GM23338 (cell line): ENCODE results near the gene CACNA1C. TPM values are rescaled to one million over a fixed set of nuclear protein-coding genes. Genes with fewer than 3 reads are reported as not detected.

ENCODE experiments used
- ATAC-seq: fragments of 200-7000 bp; cut with Tn5 transposase; 3 replicates; pipeline ENCODE4 v1.9.1; 2020
- DNase-seq: peaks from one replicate; pipeline ENCODE4 v3.0.0-alpha.2; 2015; ENCODE audit warnings: low spot score
- H2AFZ ChIP-seq: fragments of 200-600 bp; sonication (generic); 2 replicates; pipeline ENCODE4 v1.8.0; 2016; ENCODE audit warnings: antibody characterized with exemption, mild to moderate bottlenecking, moderate library complexity
- H3F3A ChIP-seq: fragments of 200-600 bp; sonication (generic); replicated peaks from 2 replicates; pipeline ENCODE4 v1.8.0; 2017; ENCODE audit warnings: antibody characterized with exemption, mixed run types, low read depth
- H3K27ac ChIP-seq: fragments of 200-600 bp; sonication (generic); 2 replicates; pipeline ENCODE4 v1.6.1; 2016; ENCODE audit warnings: low read depth
- H3K27me3 ChIP-seq: fragments of 200-600 bp; sonication (generic); 2 replicates; pipeline ENCODE4 v1.8.0; 2016; ENCODE audit warnings: mild to moderate bottlenecking, mixed run types, moderate library complexity; ENCODE audit not compliant: insufficient read depth
- H3K36me3 ChIP-seq: fragments of 200-600 bp; sonication (generic); 2 replicates; pipeline ENCODE4 v1.8.0; 2016; ENCODE audit warnings: mild to moderate bottlenecking; ENCODE audit not compliant: insufficient read depth
- H3K4me1 ChIP-seq: fragments of 200-600 bp; sonication (generic); 2 replicates; pipeline ENCODE4 v1.8.0; 2016; ENCODE audit warnings: mild to moderate bottlenecking, moderate library complexity; ENCODE audit not compliant: insufficient read depth
- H3K4me2 ChIP-seq: fragments of 200-600 bp; sonication (generic); 2 replicates; pipeline ENCODE4 v1.7.1; 2017; ENCODE audit warnings: mixed run types
- H3K4me3 ChIP-seq: fragments of 200-600 bp; sonication (generic); 2 replicates; pipeline ENCODE4 v1.6.1; 2016; ENCODE audit warnings: mixed run types
- H3K79me2 ChIP-seq: fragments of 200-600 bp; sonication (generic); replicated peaks from 2 replicates; pipeline ENCODE4 v1.8.0; 2017; ENCODE audit warnings: mild to moderate bottlenecking; ENCODE audit not compliant: insufficient read depth
- H3K9me2 ChIP-seq: fragments of 200-600 bp; sonication (generic); 2 replicates; pipeline ENCODE4 v1.8.0; 2017; ENCODE audit not compliant: insufficient read depth
- H4K20me1 ChIP-seq: fragments of 200-600 bp; sonication (generic); replicated peaks from 2 replicates; pipeline ENCODE4 v1.8.0; 2017; ENCODE audit warnings: mild to moderate bottlenecking; ENCODE audit not compliant: insufficient read depth
- H3K27ac Mint-ChIP-seq: 2 replicates; pipeline ENCODE4 v1.8.0; 2020; ENCODE audit warnings: inconsistent platforms, mild to moderate bottlenecking, moderate library complexity, mixed read lengths
- H3K27me3 Mint-ChIP-seq: 3 replicates; pipeline ENCODE4 v1.8.0; 2022; ENCODE audit warnings: low read depth, mild to moderate bottlenecking, moderate library complexity, mixed read lengths, inconsistent platforms; ENCODE audit not compliant: insufficient read depth, poor library complexity
- H3K36me3 Mint-ChIP-seq: 3 replicates; pipeline ENCODE4 v1.8.0; 2021; ENCODE audit warnings: low read depth, mild to moderate bottlenecking, inconsistent platforms, moderate library complexity, mixed read lengths
- H3K4me1 Mint-ChIP-seq: 3 replicates; pipeline ENCODE4 v1.8.0; 2020; ENCODE audit warnings: mild to moderate bottlenecking, inconsistent platforms, mixed read lengths
- H3K4me3 Mint-ChIP-seq: 3 replicates; pipeline ENCODE4 v1.8.0; 2021; ENCODE audit warnings: moderate library complexity, mild to moderate bottlenecking, inconsistent platforms, mixed read lengths
- H3K9me3 Mint-ChIP-seq: 3 replicates; pipeline ENCODE4 v1.8.0; 2020; ENCODE audit warnings: moderate library complexity, mild to moderate bottlenecking, inconsistent platforms, mixed read lengths
- CREB1 ChIP-seq: fragments of 250-450 bp; sonication (Bioruptor Pico); IDR thresholded peaks from 2 replicates; pipeline ENCODE4 v1.5.0; 2020; ENCODE audit warnings: low read depth, mild to moderate bottlenecking, moderate library complexity
- EZH2 ChIP-seq: fragments of 200-600 bp; sonication (generic); IDR thresholded peaks from one replicate; pipeline ENCODE4 v1.8.0; 2017; ENCODE audit warnings: antibody characterized with exemption, mild to moderate bottlenecking, low read depth; ENCODE audit not compliant: unreplicated experiment
- EZH2phosphoT487 ChIP-seq: fragments of 200-600 bp; sonication (generic); IDR thresholded peaks from one replicate; pipeline ENCODE4 v1.8.1; 2018; ENCODE audit warnings: antibody characterized with exemption; ENCODE audit not compliant: unreplicated experiment
- JUNB ChIP-seq: IDR thresholded peaks from one replicate; pipeline ENCODE4 v1.6.1; 2016; ENCODE audit warnings: antibody characterized with exemption; ENCODE audit not compliant: unreplicated experiment
- NANOG ChIP-seq: IDR thresholded peaks from 2 replicates; pipeline ENCODE4 v1.6.1; 2016; ENCODE audit warnings: antibody characterized with exemption, borderline replicate concordance
- POLR2AphosphoS5 ChIP-seq: IDR thresholded peaks from 2 replicates; pipeline ENCODE4 v1.6.1; 2016; ENCODE audit warnings: antibody characterized with exemption, low read depth
- REST ChIP-seq: IDR thresholded peaks from one replicate; pipeline ENCODE4 v1.6.1; 2018; ENCODE audit warnings: antibody characterized with exemption; ENCODE audit not compliant: unreplicated experiment
- STAT1 ChIP-seq: IDR thresholded peaks from one replicate; pipeline ENCODE4 v1.6.1; 2016; ENCODE audit warnings: antibody characterized with exemption; ENCODE audit not compliant: unreplicated experiment
- ZNF114 ChIP-seq: fragments of 250-450 bp; sonication (Bioruptor Pico); IDR thresholded peaks from 2 replicates; pipeline ENCODE4 v1.5.0; 2020; ENCODE audit warnings: mild to moderate bottlenecking, moderate library complexity
- ZNF331 ChIP-seq: fragments of 250-450 bp; sonication (Bioruptor Pico); IDR thresholded peaks from 2 replicates; pipeline ENCODE4 v1.5.0; 2020; ENCODE audit warnings: low read depth, mild to moderate bottlenecking, moderate library complexity
- polyA plus RNA-seq: library from polyadenylated mRNA; unstranded; fragments of >200 nt; fragmentation: Nextera tagmentation; extraction: Ambion mirVana; gene quantifications from 2 replicates; pipeline ENCODE4 v1.2.1, GENCODE V29; 2016
- total RNA-seq: library from RNA; depleted of rRNA; stranded (reverse); fragments of >200 nt; shearing (Covaris generic); gene quantifications from 2 replicates; pipeline ENCODE4 v1.2.3, GENCODE V29; 2014
- TF ChIP-seq, protein P1 (sequence below): fragments of 250-450 bp; sonication (Bioruptor Pico); IDR thresholded peaks from 2 replicates; pipeline ENCODE4 v1.5.0; 2020; ENCODE audit warnings: mild to moderate bottlenecking, moderate library complexity
- TF ChIP-seq, protein P2 (sequence below): IDR thresholded peaks from 2 replicates; pipeline ENCODE4 v1.6.1; 2016; ENCODE audit warnings: antibody characterized with exemption
- TF ChIP-seq, protein P3 (sequence below), 2 experiments: fragments of 200-600 bp in 1 of 2; sonication (generic) in 1 of 2; conservative IDR thresholded peaks; 2 replicates each; pipeline versions ENCODE4 v1.5.1 to v1.6.1; 2016 to 2017; ENCODE audit warnings: antibody characterized with exemption in 2 of 2, low read depth in 2 of 2, mild to moderate bottlenecking in 2 of 2, moderate library complexity in 1 of 2

CACNA1C gene
- total and polyA plus RNA-seq, 2 experiments from 2014 or later = 0.78 to 2.1 TPM

DNA sequence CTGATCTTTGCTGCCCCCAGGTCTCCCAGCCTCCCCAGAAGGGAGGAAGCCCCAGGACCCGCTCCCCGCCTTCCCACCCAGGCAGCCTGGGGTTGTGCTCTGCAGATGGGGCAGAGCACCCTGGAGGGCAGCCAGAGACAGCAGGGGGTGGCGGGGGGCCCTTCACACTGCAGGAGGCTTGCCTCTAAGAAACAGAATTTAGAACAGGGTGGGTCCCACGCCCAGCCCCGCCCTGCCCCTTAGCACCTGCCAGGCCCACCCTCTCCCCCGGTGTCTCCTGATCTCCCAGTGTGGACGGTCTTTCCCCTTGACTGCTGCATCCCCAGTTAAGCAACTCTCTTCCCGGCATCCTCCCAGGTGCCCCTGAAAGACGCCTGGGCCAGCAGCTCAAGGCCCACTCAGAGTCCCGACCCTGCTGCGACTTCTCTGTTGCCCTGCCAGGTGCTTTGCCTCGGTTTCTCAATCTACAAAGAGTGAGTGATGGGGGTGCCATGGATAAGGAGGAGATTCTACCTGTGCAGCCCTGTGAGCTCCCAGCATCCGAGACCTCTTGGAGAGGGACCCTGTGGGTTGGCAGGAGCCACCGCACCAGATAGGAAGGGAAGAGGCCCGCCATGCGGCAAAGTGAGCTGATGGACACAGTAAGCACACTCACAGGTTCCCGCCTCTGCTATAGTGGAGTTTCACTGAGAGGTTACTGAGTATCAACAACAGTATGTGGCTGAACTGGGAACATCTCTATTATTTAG, 414.8 kb downstream of the CACNA1C start:
- no peaks in the 10 kb centered on the region for H3K79me2 ChIP-seq
- no peaks in the 10 kb centered on the region for H3K36me3 ChIP-seq
- DNase-seq (no peak), ATAC-seq (no peak)
- Mint-ChIP-seq H3K4me3 (no peak overlapping the region), H3K4me1 (peaks cover 2% of the 10 kb centered on the region; the same call in 2 of the 3 replicates), H3K36me3 (no peaks in the 10 kb centered on the region), H3K27ac (no peak overlapping the region), H3K9me3 (no peaks in the 10 kb centered on the region), H3K27me3 (no peaks in the 10 kb centered on the region)
- no peak overlapping the region for H2AFZ ChIP-seq
- no peaks in the 10 kb centered on the region for H3F3A ChIP-seq
- H3K27me3 ChIP-seq = no peaks in the 10 kb centered on the region
- no peak overlapping the region for H3K4me2 ChIP-seq
- H4K20me1 ChIP-seq = no peaks in the 10 kb centered on the region
- H3K4me3 ChIP-seq = no peak overlapping the region
- H3K4me1 ChIP-seq = no peaks in the 10 kb centered on the region
- no peaks in the 10 kb centered on the region for H3K9me2 ChIP-seq
- no peak overlapping the region for H3K27ac ChIP-seq
- TF ChIP-seq ZNF331 = no peak
- TF ChIP-seq, protein P1, sequence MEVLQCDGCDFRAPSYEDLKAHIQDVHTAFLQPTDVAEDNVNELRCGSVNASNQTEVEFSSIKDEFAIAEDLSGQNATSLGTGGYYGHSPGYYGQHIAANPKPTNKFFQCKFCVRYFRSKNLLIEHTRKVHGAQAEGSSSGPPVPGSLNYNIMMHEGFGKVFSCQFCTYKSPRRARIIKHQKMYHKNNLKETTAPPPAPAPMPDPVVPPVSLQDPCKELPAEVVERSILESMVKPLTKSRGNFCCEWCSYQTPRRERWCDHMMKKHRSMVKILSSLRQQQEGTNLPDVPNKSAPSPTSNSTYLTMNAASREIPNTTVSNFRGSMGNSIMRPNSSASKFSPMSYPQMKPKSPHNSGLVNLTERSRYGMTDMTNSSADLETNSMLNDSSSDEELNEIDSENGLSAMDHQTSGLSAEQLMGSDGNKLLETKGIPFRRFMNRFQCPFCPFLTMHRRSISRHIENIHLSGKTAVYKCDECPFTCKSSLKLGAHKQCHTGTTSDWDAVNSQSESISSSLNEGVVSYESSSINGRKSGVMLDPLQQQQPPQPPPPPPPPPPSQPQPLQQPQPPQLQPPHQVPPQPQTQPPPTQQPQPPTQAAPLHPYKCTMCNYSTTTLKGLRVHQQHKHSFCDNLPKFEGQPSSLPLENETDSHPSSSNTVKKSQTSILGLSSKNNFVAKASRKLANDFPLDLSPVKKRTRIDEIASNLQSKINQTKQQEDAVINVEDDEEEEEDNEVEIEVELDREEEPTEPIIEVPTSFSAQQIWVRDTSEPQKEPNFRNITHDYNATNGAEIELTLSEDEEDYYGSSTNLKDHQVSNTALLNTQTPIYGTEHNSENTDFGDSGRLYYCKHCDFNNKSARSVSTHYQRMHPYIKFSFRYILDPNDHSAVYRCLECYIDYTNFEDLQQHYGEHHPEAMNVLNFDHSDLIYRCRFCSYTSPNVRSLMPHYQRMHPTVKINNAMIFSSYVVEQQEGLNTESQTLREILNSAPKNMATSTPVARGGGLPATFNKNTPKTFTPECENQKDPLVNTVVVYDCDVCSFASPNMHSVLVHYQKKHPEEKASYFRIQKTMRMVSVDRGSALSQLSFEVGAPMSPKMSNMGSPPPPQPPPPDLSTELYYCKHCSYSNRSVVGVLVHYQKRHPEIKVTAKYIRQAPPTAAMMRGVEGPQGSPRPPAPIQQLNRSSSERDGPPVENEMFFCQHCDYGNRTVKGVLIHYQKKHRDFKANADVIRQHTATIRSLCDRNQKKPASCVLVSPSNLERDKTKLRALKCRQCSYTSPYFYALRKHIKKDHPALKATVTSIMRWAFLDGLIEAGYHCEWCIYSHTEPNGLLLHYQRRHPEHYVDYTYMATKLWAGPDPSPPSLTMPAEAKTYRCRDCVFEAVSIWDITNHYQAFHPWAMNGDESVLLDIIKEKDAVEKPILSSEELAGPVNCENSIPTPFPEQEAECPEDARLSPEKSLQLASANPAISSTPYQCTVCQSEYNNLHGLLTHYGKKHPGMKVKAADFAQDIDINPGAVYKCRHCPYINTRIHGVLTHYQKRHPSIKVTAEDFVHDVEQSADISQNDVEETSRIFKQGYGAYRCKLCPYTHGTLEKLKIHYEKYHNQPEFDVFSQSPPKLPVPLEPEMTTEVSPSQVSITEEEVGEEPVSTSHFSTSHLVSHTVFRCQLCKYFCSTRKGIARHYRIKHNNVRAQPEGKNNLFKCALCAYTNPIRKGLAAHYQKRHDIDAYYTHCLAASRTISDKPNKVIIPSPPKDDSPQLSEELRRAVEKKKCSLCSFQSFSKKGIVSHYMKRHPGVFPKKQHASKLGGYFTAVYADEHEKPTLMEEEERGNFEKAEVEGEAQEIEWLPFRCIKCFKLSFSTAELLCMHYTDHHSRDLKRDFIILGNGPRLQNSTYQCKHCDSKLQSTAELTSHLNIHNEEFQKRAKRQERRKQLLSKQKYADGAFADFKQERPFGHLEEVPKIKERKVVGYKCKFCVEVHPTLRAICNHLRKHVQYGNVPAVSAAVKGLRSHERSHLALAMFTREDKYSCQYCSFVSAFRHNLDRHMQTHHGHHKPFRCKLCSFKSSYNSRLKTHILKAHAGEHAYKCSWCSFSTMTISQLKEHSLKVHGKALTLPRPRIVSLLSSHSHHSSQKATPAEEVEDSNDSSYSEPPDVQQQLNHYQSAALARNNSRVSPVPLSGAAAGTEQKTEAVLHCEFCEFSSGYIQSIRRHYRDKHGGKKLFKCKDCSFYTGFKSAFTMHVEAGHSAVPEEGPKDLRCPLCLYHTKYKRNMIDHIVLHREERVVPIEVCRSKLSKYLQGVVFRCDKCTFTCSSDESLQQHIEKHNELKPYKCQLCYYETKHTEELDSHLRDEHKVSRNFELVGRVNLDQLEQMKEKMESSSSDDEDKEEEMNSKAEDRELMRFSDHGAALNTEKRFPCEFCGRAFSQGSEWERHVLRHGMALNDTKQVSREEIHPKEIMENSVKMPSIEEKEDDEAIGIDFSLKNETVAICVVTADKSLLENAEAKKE = no peak
- no peak for TF ChIP-seq STAT1
- no peak for TF ChIP-seq REST
- no peak for TF ChIP-seq NANOG
- no peak for TF ChIP-seq JUNB
- TF ChIP-seq, protein P2, sequence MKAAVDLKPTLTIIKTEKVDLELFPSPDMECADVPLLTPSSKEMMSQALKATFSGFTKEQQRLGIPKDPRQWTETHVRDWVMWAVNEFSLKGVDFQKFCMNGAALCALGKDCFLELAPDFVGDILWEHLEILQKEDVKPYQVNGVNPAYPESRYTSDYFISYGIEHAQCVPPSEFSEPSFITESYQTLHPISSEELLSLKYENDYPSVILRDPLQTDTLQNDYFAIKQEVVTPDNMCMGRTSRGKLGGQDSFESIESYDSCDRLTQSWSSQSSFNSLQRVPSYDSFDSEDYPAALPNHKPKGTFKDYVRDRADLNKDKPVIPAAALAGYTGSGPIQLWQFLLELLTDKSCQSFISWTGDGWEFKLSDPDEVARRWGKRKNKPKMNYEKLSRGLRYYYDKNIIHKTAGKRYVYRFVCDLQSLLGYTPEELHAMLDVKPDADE = no peak
- TF ChIP-seq POLR2AphosphoS5 = no peak
- TF ChIP-seq, protein P3, sequence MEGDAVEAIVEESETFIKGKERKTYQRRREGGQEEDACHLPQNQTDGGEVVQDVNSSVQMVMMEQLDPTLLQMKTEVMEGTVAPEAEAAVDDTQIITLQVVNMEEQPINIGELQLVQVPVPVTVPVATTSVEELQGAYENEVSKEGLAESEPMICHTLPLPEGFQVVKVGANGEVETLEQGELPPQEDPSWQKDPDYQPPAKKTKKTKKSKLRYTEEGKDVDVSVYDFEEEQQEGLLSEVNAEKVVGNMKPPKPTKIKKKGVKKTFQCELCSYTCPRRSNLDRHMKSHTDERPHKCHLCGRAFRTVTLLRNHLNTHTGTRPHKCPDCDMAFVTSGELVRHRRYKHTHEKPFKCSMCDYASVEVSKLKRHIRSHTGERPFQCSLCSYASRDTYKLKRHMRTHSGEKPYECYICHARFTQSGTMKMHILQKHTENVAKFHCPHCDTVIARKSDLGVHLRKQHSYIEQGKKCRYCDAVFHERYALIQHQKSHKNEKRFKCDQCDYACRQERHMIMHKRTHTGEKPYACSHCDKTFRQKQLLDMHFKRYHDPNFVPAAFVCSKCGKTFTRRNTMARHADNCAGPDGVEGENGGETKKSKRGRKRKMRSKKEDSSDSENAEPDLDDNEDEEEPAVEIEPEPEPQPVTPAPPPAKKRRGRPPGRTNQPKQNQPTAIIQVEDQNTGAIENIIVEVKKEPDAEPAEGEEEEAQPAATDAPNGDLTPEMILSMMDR (conservative IDR thresholded peaks at IDR 0.05; ENCODE audit: low read depth in 2 of 2) = no peak
- no peak for TF ChIP-seq EZH2
- TF ChIP-seq ZNF114 = no peak
- no peak for TF ChIP-seq EZH2phosphoT487
- TF ChIP-seq CREB1 (CRISPR knock-in tag) = no peak
